ENCODE results near the gene KATNAL1. TPM values are rescaled to one million over a fixed set of nuclear protein-coding genes. Genes with fewer than 3 reads are reported as not detected.
"Not testable (repeated sequence)": the region's sequence is repeated elsewhere in the genome, so short reads cannot be mapped to it uniquely, and the experiment has no call there.

KATNAL1 gene
- total RNA-seq, 1 donor, result 8.6 TPM

DNA sequence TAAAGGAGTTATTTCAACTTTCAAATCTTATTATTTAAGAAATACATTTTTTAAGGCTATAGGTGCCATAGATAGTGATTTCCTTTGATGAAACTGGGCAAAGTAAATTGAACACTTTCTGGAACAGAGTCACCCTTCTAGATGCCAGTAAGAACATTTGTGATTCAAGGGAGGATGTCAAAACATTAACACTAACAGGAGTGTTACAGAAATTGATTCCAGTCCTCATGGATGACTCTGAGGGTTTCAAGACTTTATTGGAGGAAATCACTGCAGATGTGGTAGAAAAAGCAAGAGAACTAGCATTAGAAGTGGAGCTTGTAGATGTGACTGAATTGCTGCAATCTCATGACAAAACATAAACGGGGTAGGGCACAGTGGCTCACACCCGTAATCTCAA lies 12.2 kb downstream of the KATNAL1 start:
- no peak for DNase-seq (ENCODE audit: low read depth in 2 of 3, low spot score in 2 of 3)

DNA sequence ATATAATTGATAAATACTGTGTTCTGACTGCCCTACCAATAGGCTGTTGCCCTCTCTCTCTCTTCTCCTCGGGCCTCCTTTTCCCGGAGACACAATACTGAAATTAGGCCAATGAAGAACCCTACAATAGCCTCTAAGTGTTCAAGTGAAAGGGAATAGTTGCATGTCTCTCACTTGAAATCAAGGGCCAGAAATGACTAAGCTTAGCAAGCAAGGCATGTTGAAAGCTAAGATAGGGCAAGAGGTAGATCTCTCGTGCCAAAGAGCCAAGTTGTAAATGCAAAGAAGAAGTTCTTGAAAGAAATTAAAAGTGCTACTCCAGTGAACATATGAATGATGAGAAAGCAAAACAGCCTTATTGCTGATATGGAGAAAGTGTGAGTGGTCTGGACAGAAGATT lies 13.3 kb downstream of the KATNAL1 start:
- no peak for DNase-seq (ENCODE audit: low read depth in 2 of 3, low spot score in 2 of 3)

DNA sequence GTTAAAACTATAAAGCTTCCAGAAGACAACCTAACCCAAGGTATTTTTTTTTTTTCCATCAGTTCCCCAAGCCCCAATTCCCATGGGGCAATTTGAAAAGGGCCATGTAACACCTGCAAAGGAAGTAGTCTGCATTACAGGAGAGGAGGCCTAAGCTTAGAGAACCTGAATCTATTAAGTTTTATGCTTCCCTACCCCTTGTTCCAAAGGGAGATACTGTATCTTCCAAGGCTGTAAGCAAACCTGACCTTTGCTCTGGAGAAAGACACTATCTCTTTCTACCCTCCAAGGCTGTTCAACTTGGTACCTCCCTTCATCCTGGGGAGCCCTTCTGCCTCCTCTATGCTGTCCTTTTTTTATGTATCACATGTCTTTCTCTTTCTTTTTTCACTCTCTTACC lies 15.0 kb downstream of the KATNAL1 start:
- no peak for DNase-seq (ENCODE audit: low read depth in 2 of 3, low spot score in 2 of 3)

DNA sequence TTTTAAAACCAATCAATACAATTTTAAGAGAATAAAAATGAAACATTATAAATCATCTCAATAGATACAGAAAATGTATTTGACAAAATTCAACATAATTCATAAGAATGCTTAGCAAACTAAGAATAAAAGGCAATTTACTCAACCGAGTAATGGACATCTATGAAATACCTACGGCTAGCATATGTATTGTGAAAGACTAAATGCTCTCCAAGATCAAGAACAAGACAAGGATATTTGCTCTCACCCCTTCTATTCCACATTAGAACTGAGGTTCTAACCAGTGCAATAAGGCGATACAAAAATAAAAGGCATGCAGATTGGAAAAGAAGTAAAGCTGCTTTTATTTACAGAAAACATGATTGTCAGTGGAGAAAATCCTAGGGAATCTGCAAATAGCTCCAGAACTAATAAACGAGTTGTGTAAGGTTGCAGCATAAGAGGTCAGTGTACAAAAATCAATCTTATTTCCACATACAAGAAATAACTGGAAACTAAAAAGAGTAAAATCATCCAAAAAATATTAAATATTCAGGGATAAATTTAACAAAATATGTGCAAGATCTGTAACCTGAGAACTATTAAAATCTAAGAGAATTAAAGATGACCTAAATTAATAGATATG lies 16.4 kb downstream of the KATNAL1 start:
- no peak for DNase-seq (ENCODE audit: low read depth in 2 of 3, low spot score in 2 of 3)

DNA sequence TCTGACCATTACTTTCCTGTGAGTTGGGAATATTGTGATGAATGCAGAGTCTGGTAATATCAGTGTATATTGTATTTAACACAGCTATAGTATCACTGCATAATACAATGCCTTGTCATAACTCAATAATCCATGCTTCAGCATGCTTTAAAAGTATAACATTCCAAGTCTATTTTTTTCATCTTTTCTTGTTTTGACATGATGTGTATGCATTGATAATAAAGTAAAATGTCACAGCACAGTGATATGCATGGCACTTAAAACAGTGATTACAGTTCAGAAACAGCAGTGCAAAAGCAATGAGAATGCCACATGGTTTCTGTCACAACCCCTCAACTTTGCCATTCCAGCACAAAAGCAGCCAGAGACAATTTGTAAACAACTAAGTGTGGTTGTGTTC lies 17.8 kb downstream of the KATNAL1 start:
- no peak for DNase-seq (ENCODE audit: low read depth in 2 of 3, low spot score in 2 of 3)

DNA sequence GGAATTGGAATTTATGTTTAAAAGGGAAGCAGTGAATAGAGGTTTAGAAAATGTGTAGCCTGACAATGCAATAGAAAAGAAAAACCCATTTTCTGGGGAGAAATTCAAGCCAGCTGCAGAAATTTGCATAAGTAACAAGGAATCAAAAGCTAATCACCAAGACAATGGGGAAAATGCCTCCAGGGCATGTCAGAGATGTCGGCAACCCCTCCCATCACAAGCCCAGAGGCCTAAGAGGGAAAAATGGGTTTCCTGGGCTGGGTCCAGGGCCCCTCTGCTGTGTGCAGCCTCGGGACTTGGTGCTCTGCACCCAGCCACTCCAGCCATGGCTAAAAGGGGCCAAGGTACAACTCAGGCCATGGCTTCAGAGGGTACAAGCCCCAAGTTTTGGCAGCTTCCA lies 21.3 kb downstream of the KATNAL1 start:
- DNase-seq (ENCODE audit: low read depth in 2 of 3, low spot score in 2 of 3), result not testable (repeated sequence)

DNA sequence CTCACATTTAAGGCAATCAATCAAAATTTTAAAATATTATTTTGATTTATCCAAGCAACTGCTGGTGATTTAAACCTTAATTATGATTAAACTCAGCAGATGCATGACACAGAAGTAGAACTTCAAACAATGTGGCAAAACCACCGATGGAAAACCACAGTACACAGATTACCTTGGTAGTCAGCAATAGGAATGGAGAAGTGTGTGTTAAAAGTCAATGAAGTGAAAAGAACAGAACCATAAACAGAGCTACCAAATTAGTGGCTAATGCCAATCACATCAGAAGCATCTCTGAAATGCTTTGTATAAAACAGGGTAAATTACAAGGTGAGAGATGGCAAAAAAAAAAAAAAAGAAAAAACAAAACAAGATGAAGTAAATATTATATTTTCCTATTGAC lies 31.2 kb downstream of the KATNAL1 start:
- no peak for DNase-seq (ENCODE audit: low read depth in 2 of 3, low spot score in 2 of 3)

DNA sequence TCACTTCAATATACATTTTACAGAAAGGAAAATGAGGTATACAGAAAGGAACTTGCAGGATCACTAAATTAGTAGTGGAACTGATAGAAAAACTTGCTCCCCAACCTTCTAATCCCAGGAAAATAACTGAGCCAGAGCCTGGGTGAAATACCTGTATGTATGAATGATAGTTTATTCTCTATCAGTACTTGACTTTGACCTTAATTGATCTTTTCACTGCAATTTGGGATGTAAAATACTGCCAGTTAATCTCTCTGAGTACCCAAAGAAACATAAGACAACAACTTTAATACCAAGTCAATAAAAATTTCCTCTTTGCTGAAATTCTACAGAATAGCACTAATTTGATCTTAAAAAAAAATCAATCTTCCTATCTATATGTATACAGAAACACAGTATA lies 33.3 kb downstream of the KATNAL1 start:
- DNase-seq (ENCODE audit: low read depth in 2 of 3, low spot score in 2 of 3), result no peak

DNA sequence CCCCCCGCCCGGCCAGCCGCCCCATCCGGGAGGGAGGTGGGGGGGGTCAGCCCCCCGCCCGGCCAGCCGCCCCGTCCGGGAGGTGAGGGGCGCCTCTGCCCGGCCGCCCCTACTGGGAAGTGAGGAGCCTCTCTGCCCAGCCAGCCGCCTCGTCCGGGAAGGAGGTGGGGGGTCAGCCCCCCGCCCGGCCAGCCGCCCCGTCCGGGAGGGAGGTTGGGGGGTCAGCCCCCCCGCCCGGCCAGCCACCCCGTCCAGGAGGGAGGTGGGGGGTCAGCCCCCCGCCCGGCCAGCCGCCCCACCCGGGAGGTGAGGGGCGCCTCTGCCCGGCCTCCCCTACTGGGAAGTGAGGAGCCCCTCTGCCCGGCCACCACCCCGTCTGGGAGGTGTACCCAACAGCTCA lies 37.3 kb downstream of the KATNAL1 start:
- not testable (repeated sequence) for DNase-seq (ENCODE audit: low read depth in 2 of 3, low spot score in 2 of 3)

DNA sequence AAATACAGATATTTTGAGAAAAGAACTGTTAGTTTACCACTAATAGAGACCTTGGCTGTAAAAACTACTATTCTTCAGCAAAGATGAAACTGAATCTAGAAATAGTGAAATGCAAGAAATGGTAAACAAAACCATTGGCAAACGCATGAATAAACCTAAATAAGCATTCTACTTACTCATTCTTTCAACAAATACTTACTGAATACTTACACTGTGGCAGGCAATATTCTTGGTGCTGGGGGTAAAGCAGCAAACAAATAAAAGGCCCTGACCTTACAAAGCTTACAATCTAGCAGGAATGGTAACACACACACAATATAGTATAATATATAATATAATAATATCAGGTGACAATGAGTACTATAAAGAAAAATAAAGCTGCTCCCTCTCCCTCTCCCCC lies 38.7 kb downstream of the KATNAL1 start:
- no peak for DNase-seq (ENCODE audit: low read depth in 2 of 3, low spot score in 2 of 3)

DNA sequence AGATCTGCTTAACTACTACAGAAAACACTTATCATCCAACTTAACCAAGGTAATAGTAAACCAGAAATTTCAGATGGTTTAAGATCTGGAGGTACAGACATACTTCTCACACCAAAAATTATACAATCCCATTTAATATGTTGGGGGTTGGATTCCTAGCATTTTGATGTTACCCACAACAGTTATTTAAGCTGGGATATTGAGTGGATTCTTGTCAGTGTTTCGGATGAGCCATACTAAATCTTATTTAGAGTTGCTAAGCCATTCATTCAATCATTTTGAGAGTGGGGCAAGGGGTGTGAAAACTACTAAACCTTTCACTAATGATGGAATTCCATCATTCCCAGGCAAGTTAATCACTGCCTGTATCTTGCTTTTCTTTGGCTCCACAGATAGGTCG lies 40.6 kb downstream of the KATNAL1 start:
- no peak for DNase-seq (ENCODE audit: low read depth in 2 of 3, low spot score in 2 of 3)

DNA sequence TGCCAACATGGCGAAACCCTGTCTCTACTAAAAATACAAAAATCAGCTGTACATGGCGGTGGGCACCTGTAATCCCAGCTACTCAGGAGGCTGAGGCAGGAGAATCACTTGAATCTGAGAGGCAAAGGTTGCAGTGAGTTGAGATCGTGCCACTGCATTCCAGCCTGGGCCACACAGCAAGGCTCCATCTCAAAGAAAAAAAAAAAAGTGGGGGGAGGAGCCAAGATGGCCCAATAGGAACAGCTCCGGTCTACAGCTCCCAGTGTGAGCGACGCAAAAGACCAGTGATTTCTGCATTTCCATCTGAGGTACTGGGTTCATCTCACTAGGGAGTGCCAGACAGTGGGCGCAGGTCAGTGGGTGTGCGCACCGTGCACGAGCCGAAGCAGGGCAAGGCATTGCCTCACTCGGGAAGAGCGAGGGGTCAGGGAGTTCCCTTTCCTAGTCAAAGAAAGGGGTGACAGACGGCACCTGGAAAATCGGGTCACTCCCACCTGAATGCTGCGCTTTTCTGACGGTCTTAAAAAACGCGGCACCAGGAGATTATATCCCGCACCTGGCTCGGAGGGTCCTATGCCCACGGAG lies 48.1 kb downstream of the KATNAL1 start:
- not testable (repeated sequence) for DNase-seq (ENCODE audit: low read depth in 2 of 3, low spot score in 2 of 3)

DNA sequence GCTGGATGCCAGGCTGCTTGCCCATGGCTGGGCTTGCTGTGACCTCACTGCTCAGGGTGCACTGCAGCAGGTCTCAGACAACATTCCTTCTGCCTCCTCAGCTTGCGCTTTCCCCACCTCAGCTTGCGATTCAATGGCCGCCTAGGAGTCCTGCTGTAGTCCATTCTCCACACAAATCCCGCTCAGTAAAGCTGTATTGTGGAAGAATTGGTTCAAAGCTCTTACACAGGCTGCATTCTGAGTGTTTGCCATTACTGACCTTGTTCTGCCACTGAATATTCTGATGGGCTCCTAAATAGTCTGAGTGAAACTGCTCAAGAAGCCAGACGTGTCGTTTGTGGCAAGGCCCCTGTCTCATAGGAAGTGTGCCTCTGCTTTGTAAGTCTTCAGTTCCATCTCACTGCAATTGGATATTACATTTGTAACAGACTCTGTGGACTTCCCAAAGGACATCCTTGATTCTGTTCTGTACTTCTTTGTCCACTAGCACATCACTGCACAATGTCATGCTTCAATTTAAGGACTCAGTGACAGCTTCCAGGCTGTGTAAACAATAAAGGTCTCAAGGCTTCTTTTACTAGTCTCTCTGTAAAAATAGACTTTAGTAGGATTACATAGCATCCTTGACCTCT lies 49.8 kb downstream of the KATNAL1 start:
- no peak for DNase-seq (ENCODE audit: low read depth in 2 of 3, low spot score in 2 of 3)

DNA sequence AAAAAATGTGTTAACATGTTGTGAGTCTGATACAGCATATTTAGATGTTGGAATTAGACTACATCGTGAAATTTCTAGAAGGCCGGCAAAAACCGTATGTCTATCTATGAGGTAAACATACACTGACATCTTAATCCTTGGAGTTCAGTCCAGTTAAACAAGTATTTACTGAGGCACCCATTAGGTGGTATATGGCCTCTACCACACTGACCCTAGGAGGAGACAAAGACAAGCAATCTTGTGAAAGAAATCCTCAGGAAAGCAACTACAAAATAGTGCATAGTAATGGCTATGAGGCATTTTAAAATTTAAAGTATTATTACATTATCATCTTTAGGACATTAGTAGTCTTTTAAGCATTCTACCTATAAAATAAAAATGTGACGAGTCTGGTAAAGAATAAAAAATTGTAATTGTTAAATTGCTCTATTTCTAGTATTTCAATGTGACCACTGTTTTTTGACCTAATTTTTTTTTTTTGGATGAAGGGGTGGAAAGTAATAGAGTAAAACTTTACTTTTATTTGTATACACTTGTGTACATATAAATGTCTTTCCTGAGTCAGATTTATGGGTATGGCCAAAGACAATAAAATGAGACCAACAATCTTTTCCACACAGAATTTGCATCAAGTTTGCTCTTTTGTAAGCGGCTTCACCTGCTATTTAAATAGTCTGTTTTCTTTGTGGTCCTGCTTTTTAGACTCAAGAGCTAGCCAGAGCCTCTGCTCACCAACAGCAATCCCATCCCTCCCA lies 50.5 kb downstream of the KATNAL1 start:
- peak in 1 of 3 donors; percentile 7 for DNase-seq (ENCODE audit: low read depth in 2 of 3, low spot score in 2 of 3)

DNA sequence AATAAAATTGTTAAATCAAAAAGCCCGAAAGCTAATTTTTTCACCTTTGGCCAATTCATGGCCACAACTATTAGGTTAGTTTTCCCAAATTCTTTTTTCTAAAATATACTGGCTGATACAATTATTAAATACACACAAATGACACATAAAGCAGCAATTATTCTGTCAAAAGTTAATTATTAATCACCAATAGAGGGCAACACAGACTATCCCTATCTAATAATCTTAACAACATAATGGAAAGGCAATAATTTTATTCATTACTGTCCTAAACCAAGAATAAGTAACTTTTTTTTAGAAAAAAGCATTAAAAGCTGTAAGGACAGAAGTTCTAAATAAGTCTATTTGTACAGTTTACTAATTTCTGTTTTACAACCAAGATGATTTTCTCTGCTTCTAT lies 51.7 kb downstream of the KATNAL1 start:
- peak in 1 of 3 donors; percentile 10 for DNase-seq (ENCODE audit: low read depth in 2 of 3, low spot score in 2 of 3)

DNA sequence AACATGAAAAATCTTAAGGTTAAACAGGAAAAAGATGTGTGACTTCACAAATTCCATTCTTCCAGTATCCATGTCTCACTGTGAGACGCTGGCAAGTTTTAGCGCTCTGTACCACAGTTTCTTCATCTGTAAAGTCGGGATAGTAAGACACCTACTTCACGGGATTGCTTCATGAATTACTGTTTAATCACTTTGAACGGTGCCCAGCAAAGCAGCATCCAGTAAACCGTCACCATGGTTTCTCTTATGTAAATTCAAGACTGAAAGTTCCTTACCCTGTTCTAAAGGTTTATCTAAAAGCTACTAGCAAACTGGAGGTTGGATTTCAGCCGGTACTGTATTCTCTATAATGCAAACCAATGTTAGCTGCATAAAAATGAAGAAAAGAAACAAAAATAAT lies 53.5 kb downstream of the KATNAL1 start:
- no peak for DNase-seq (ENCODE audit: low read depth in 2 of 3, low spot score in 2 of 3)

DNA sequence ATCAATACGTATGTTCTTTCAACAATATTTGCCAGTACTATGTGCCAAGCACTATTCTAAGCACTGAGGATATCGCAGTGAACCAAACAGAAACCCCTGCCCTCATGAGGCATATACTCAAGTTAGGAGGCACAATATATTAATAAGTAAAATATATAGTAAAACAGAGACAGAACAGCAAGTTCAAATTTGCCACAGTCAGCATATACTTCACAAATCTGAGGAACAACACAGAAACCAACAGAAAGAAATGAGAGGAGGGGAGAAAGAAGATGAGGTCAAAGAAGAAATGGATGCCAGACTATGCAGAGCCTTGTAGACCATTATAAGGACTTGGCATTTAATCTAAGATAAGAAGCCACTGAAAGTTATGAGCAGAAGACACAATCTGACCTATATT lies 59.9 kb downstream of the KATNAL1 start:
- DNase-seq (ENCODE audit: low read depth in 2 of 3, low spot score in 2 of 3), result no peak

DNA sequence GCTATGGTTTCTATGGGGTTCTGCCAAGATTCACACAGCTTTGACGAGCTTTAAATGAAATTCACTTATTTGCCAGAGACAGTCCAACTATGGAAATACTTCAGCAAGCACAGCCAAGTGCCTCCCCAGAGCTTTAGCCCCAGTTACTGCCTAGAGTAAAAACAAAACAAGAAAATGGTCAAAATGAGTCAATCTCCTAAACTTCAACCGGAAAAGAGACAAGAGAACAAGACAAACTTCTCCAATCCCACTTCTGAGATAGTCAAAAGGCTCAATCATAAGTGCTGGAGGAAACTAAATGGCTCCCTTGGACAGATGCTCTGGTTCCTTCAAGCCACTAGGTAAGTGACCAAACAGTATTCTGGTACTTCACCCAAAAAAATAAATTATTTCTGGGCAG lies 65.8 kb downstream of the KATNAL1 start:
- no peak for DNase-seq (ENCODE audit: low read depth in 2 of 3, low spot score in 2 of 3)

DNA sequence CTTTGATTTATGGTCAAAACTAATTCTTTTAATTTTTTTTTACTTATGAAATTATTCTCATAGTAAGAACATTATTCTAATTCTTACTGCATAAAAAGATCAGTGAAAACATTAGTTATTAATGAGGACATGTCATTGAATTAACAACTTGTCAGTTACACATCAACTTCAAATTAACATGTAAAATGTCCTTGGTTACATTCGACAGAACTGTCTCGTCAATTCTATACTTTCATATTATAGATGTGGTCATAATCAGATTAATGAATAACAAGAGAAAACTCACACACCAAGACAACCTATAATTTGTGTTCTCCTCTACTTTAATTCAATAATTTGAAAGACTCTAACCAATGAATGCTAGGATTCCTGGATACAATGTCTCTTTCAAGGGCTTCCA lies 66.7 kb downstream of the KATNAL1 start:
- no peak for DNase-seq (ENCODE audit: low read depth in 2 of 3, low spot score in 2 of 3)

DNA sequence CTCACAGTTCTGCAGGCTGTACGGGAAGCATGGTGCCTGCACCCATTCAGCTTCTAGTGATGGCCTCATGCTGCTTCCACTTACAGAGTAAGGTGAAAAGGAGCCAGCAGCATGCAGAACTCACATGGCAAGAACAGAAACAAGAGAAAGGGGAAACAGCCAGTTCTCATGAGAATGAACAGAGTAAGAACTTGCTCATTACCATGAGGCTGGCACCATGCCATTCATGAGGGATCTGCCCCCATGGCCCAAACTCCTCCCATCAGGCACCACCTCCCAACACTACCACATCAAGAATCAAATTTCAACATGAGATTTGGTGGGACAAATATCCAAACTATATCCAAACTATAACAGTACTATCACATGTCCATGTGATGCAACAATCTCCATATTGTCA lies 72.1 kb downstream of the KATNAL1 start:
- no peak for DNase-seq (ENCODE audit: low read depth in 2 of 3, low spot score in 2 of 3)

DNA sequence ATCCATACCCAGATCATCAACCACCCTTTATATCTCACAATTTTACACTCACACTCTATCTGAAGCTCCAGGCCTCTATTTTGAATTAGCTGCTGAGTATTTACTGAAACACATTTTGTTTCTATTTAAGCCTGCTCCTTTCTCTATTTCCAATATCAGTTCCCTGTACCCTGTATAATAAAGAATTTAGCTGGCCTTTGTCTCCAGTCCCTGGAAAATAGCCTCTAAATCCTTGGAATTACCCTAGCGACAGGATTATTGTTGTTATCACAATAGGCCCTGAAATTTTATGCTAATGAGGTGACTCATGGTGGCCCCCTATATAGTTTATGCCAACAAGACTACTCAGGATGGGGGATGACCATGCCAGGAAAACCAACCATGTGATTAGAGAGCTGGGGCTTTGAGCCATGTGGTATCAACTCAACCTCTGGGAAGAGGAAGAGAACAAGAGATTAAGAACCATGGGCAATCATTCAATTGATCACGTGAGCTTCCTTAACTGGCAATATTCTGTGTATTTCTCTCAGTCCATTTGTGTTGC lies 72.7 kb downstream of the KATNAL1 start:
- DNase-seq (ENCODE audit: low read depth in 2 of 3, low spot score in 2 of 3), result no peak

All from hematopoietic multipotent progenitor cell (in vitro differentiated cells).